Stimulated activated CD4-positive, alpha-beta T cell treated with anti-CD3 and anti-CD28 coated beads, TNF-alpha, amount 100 ng/mL, for 1 hour (primary cell): ENCODE data around the gene SORCS1.

ENCODE experiments used
- DNase-seq, 3 donors: peaks; one replicate each; pipeline ENCODE4 v3.0.0-alpha.2; 2020; ENCODE audit warnings: low read depth in 3 of 3, low spot score in 1 of 3

SORCS1 gene

GRCh38 chr10:107104026-107104652 lies 60.4 kb downstream of the SORCS1 start:
- DNase-seq: no peak

GRCh38 chr10:107103174-107104025 lies 61.1 kb downstream of the SORCS1 start:
- DNase-seq: no peak

- no peak for DNase-seq
These were observed 66.2 kb downstream of the SORCS1 start for GRCh38 chr10:107098326-107098725.

GRCh38 chr10:107094824-107095522 lies 69.5 kb downstream of the SORCS1 start:
- no peak for DNase-seq

GRCh38 chr10:107092321-107092720 lies 72.2 kb downstream of the SORCS1 start:
- DNase-seq: no peak

- no peak for DNase-seq
These were observed 73.4 kb downstream of the SORCS1 start for GRCh38 chr10:107091126-107091525.

- no peak for DNase-seq
These were observed 78.6 kb downstream of the SORCS1 start for GRCh38 chr10:107085665-107086525.

GRCh38 chr10:107083388-107084009 lies 81.0 kb downstream of the SORCS1 start:
- no peak for DNase-seq

GRCh38 chr10:107081644-107082043 lies 82.9 kb downstream of the SORCS1 start:
- DNase-seq: no peak

GRCh38 chr10:107075117-107075516 lies 89.4 kb downstream of the SORCS1 start:
- DNase-seq: no peak

GRCh38 chr10:107072786-107073185 lies 91.7 kb downstream of the SORCS1 start:
- DNase-seq: no peak

GRCh38 chr10:107072028-107072427 lies 92.5 kb downstream of the SORCS1 start:
- DNase-seq: no peak

- no peak for DNase-seq
These were observed 93.2 kb downstream of the SORCS1 start for GRCh38 chr10:107071301-107071700.

GRCh38 chr10:107067843-107068242 lies 96.7 kb downstream of the SORCS1 start:
- DNase-seq: no peak

- no peak for DNase-seq
These were observed 100.4 kb downstream of the SORCS1 start for GRCh38 chr10:107064075-107064474.

- DNase-seq: no peak
These were observed 104.6 kb downstream of the SORCS1 start for GRCh38 chr10:107059872-107060271.

GRCh38 chr10:107059068-107059804 lies 105.3 kb downstream of the SORCS1 start:
- DNase-seq: no peak

GRCh38 chr10:107058331-107058730 lies 106.2 kb downstream of the SORCS1 start:
- DNase-seq: no peak

GRCh38 chr10:107056182-107056581 lies 108.3 kb downstream of the SORCS1 start:
- DNase-seq: no peak
